IPS-NIHi7 (cell line): ENCODE measurements around the gene DERL3.
A peak's percentile ranks its signal among the peaks of the same experiment; 100 is the strongest.
"Not testable (repeated sequence)": the region's sequence is repeated elsewhere in the genome, so short reads cannot be mapped to it uniquely, and the experiment has no call there.

Experiments
- DNase-seq: peaks from one replicate; pipeline ENCODE4 v3.0.0; 2012; ENCODE audit warnings: mixed read lengths; ENCODE audit errors: extremely low spot score

DERL3 gene

DNA sequence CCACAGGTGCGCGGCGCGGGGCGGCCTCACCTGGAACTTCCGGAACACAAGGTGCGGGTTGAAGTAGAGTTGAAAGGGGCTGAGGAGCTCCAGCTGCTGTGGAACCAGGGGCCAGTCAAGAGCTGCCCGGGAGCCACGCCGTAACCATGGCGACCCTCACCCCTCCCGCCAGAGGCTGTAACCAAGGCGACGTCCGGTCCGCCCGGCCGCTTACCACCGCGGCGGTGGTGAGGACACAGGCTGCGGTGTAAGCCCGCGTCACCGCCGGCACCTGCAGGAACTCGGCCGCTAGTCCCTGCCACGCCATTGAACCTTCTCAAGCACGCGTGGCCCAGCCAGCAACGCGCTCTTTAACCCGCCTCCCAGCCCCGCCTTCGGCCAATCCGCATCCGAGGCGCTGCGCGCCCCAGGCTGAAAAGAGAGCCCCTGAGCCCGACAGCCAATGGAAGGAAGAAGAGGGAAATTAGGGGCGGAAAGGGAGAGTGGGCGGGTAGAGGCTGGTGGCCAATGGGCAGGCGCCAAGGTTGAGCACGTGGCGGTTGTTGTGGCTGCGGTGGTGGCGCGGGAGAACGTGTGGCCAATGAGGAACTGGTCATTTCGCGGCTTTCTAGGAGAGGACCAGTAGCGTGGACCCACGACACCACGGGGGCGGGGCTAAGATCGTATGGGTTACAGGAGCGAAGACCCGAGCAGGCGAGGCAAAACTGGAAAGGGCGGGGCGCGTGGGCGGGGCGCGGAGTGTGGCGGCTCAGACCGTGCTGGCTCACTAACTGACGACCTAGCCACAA lies at the start of gene DERL3:
DERL3 (minus strand) TSS at position 326 of the 788 bp plus-strand sequence; CDS start at position 307, 19 bp downstream.
- DNase-seq, result peak; percentile 95

DNA sequence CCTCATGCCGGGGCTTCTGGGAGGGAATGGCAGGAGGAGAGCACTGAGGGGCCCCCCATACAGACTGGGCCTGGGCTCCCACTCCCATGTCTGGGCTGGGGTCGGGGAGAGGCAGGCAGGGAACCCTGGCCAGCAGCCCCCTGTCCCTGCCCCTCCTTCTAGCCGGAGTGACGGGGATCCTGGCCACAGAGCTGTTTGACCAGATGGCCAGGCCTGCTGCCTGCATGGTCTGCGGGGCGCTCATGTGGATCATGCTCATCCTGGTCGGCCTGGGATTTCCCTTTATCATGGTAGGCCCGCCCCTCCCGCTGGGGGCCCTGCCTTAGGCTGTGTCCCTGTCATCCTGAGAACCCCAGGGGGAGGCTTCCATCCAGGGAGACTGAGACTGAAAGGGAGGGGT lies 45.3 kb upstream of the DERL3 start:
- DNase-seq, result no peak

DNA sequence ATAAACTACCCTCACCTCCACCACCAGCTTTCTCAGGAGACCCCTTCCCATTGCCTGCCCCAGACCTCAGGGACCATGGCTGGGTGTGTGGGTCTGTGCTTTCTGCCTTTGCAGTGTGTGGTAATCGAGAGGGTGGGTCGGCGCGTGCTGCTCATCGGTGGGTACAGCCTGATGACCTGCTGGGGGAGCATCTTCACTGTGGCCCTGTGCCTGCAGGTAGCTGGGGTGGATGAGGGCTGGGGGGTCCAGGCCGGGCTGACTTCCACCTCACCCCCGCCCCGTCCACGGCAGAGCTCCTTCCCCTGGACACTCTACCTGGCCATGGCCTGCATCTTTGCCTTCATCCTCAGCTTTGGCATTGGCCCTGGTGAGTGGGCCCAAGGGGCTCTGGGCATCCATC lies 44.9 kb upstream of the DERL3 start:
- DNase-seq, result no peak

DNA sequence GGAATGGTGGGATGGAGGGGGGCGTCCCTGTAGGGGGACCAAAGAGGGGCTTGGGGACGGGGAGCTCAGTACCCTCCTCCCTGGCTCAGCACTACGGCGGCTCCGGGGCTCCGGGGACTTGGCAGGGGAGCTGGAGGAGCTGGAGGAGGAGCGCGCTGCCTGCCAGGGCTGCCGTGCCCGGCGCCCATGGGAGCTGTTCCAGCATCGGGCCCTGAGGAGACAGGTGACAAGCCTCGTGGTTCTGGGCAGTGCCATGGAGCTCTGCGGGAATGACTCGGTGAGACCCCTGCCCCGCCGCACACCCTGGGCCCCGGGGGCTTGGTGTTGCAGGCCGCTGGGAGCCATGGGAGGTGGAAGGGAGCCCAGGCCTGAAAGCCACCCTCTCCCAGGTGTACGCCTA lies 43.6 kb upstream of the DERL3 start:
- DNase-seq, result no peak

DNA sequence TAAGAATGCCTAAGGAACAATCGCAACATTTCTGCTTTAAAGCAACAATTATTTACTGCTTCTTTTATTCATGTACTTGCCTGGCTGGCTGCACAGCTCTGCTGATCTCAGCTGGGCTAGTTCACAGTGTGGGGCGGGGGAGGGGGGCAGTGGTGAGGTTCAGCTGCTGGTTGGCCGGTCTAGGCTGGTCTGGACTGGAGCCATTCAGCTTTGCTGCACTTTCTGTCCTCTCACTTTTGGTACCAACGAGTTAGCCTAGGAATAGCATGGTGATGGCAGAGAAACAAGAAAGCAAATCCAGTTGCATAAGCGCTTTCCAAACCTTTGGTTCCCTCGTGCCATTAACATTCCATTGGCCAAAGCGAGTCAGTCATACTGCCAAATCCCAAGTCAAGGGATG lies 39.4 kb upstream of the DERL3 start:
- no peak for DNase-seq

DNA sequence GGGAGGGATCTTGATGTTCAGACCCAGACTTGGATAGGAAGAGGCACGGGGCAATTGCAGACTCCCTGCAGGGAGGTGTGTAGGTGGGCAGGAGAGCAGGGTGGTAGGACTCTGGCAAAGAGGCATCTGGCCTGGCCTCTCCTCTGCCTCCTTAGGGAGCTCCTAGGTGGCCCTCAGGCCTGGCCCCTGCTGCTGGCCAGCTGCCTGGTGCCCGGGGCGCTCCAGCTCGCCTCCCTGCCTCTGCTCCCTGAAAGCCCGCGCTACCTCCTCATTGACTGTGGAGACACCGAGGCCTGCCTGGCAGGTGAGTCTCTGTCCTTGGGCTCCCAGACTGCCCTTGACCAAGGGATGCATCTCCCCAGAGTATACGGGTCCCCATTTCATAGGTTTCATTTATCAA lies 38.8 kb upstream of the DERL3 start:
- no peak for DNase-seq

DNA sequence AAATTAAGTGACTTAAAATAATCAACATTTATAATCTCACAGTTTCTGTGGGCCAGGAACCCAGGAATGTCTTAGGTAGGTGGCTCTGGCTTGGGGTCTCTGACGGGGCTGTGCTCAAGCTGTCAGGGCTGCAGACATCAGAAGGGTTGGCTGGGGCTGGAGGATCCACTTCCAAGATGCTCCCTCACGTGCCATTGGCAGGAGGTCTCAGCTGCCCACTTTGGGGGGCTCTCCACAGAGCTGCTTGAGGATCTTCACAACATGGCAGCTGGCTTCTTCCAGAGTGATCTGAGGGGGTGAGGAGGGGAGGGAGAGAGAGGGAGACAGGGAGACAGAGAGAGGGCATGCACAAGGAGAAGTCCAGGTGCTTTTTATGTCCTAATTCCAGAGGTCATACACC lies 37.0 kb upstream of the DERL3 start:
- DNase-seq, result no peak

DNA sequence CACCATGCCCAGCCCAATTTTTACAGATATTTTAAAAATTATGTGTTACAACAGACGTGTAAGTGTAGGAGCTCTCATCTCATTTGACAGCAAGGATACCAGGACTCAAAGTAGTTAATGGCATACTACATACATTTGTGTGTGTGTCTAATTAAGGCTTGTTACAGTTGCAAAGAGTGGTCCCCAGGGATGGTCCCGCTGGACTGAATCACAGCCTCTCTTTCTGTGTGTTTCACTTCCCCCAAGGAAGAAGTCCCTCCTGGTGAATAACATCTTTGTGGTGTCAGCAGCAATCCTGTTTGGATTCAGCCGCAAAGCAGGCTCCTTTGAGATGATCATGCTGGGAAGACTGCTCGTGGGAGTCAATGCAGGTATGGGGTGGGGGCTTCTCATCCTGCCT lies 36.1 kb upstream of the DERL3 start:
- DNase-seq, result no peak

DNA sequence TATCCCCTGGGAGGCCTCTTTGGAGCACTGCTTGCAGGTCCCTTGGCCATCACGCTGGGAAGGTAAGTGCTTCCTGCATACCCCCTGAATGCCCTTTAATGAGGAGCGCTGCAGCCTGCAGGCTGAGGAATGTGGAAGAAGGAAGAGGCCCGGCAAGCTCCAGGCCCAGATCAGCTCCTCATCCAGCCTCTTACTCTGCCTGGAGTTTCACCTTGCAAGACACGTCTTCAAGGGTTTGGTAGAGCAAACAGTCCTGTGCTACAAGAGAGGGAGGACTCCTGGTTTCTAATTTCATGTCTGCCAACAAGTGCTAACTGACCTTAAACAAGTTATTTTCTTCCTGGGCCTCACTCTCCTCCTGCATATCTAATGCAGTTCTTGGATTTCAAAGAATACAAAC lies 29.8 kb upstream of the DERL3 start:
- DNase-seq, result no peak

DNA sequence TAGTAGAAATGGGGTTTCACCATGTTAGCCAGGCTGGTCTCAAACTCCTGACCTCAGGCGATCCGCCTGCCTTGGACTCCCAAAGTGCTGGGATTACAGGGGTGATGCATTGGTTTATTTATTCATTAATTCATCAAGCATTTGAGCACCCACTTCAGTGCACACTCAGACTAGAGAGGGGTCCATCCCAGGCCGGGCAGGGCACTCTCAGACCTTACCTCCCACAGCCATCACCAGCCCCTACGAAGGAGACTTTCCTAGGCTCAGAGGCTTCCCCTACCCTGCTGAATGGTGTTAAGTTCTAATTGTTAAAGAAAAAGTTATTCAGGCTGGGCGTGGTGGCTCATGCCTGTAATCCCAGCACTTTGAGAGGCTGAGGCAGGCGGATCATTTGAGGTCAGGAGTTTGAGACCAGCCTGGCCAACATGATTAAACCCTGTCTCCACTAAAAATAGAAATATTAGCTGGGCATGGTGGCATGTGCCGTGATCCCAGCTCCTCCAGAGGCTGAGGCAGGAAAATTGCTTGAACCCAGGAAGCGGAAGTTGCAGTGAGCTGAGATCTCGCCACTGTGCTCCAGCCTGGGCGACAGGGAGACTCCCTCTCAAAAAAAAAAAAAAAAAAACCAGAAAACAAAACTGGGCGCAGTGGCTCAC lies 25.8 kb upstream of the DERL3 start:
- not testable (repeated sequence) for DNase-seq

DNA sequence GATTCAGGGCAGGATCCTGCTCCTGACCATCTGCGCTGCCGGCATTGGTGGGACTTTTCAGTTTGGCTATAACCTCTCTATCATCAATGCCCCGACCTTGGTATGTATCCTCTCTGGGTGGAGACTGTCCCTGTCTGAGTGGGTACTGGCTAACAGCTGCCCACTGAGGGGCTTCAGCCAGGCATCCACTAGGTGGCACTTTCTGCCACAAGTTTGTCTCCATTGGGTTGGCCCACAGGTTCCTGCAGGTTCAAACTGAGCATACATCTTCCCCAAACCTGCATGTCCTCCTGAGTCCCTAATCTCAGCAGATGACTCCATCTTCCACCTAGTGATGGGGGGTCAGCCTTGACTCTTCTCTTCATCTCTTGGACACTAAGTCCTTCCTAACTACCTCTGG lies 23.3 kb upstream of the DERL3 start:
- DNase-seq, result peak; percentile 75

DNA sequence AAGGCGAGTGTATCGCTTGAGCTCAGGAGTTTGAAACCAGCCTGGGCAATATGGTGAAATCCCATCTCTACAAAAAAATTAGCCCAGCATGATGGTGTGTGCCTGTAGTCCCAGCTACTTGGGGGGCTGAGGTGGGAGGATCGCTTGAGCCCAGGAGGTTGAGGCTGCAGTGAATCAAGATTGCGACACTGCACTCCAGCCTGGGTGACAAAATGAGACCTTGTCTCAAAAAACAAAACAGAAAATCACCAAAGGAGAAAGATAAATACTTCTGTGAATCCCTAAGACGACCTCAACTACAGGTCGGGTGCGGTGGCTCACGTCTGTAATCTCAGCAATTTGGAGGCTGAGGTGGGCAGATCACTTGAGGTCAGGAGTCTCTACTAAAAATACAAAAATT lies 21.4 kb upstream of the DERL3 start:
- not testable (repeated sequence) for DNase-seq

DNA sequence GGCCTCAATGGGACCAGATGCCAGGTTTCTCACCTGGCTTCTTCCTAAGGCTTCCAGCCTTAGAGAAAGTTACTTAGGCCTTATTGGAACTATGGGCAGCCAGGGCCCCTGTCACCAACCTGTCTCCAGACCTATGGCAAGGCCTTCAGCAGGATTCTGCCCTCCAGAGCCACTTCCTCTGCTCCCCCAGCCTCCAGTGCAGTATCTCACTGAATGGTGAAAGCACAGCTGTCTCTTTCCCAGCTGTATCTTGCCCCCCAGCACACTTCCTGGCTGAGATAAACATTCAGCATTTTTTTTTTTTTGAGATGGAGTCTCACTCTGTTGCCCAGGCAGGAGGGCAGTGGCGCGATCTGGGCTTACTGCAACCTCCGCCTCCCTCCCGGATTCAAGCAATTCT lies 20.4 kb upstream of the DERL3 start:
- DNase-seq, result no peak

DNA sequence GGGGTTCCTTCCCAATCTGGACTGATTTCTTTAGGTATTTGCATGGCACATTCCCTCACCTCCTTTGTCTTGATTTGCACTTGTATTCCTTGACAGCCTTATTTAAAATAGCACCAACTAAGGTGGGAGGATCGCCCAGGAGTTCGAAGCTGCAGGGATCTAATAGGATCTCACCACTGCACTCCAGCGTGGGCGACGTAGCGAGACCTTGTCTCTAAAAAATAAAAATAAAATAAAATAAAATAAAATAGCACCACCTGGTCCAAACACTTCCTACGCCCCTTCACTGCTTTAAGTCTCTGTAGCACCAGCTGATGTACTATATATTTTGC lies 19.6 kb upstream of the DERL3 start:
- DNase-seq, result no peak

DNA sequence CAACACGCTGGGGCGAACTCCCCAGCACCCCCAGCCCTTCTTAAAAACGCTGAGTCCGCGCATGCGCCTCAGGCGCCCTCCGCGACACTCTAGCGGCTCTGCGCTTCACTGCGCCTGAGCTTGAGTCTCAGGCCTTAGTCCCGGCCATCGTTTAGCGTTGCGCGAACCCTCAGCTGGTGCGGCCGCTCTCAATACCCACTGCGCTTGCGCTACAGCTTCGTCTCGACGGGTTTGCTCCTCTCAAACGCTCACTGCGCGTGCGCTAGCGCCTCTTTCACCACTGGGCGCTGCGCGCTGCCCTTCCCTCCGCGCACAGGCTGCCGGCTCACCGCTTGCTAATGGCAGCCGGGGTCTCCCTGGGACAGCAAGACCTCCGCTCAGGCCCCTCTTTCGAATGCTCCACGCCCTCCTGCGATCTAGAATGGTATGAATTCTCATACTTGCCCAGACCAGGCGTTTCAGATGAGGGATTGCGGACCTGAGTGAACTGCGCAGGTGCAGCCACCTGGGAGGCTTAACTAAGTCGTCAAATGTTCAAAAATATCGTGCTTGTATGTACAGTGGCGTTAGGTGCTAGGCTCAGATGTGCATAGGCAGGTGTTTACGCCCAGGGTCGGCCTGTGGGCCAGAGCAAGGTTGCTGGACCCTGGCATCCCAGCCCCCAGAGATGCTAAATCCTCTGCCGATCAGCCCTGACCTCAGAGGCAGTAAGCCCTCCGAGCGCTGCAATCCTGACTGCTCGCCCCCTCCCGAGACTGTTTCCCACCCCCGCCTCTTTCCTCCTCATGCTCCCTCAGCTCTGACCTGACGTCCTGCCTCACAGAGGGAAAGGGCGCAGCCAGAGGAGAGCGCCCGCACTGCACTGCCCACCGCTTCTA lies 19.0 kb upstream of the DERL3 start, which contains the start of gene SLC2A11:
SLC2A11 (plus strand) TSS at position 270 of the 878 bp plus-strand sequence; CDS start at position 395, 125 bp downstream.
- DNase-seq, result peak; percentile 96

DNA sequence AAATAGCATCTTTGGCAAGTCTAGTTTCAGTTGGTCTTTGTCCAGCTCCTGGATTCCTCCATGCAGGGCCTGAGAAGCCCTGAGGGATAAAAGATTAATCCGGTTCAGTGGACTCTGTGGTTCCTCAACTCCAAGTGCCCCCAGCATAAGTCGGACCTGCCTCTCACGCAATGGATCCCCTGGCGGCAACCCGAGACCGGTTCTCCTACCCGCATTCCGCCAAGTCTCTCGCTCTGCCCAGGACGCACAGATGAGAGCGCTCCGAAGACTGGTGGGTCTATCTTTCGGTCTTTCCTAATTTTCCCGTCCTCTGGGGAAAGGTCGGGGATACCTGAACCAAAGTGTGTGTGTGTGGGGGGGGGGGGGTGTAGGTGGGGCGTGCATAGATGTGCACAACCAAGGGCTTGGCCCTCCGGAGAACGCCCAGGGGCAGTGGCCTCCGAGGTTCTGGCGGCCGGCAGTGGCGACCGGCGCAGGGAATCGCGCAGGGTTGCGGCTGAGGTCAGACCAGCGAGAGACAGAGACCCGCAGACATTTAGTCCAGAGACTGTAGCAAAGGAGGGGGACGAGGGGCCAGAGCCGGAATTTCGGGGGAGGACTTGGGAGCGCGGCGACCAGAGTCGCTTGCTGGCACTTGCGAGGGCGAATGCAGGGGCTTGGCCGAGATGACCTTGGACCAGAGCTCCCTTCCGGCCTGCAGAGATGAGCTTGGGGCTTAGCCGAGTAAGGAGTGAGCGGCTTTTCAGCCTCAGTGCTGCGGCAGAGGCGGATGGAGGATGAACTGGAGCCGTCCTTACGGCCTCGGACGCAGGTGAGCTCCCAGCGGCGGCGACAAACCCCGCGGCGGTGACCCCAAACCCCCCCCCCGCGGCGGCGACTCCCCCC lies 18.2 kb upstream of the DERL3 start:
- DNase-seq, result peak; percentile 54

DNA sequence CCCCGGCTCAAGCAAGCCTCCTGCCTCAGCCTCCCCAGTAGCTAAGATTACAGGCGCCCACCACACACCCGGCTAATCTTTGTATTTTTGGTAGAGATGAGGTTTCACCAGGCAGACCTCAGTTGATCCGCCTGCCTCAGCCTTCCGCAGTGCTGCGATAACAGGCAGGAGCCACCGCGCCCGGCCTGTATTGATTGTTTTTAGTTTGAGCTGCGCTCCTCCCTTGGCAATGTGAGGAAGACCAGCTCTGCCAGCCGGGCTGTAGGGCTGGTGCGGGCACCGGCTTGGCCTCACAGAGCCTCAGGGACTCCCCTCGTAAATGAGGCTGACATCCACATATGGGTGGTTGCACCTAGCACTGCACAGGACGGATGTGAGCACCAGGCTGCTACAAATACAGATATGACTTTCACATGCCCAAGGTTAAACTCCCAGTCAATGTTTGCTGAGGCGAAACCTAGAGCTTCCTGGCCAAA lies 11.4 kb upstream of the DERL3 start:
- no peak for DNase-seq

DNA sequence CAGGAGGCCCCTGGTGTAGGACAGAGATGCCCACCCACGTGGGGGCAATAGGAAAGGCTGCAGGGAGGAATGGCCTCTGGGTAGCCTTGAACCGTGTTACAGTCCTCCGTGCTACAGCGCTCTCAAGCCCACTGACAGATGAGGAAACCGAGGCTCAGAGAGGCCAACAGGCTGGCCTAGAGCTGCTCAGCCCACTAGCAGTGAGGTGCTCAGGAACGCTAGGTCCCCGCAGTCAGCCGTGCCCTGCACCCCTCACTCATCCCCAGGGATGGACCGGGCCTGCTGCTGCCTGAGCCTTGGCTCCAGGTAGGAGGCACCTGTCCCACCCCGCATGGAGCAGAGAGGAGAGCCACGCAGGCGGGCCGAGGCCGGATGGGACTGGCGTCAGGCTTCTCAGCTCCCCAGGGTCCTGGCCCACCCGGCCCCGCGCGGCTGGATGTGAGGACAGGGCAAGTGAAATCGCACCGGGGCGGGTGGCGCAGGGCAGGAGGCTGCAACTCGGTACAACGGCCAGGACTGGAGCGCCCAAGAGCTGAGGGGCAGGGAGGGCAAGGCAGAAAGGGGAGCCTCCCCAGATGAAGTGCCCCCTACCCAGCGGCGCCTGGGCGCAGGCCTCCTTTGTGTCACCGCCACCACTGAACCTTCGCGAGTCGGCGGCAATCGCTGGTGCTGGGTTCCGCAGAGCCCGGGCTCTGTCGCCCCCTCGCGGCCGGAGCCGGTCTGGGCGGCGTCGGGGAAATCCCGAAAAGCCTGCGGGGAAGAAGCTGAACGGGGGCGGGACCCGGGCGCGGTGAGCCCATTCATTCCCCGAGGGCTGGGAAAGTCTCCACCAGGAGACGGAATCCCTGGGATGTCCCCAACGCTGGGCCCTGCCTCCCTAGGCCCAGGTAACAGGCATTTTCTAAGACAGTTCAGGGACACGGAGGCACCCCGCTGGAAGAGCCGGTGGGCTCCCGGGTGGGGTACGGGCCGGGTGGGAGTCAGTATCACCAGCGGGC lies 10.5 kb upstream of the DERL3 start:
- peak; percentile 92 for DNase-seq

DNA sequence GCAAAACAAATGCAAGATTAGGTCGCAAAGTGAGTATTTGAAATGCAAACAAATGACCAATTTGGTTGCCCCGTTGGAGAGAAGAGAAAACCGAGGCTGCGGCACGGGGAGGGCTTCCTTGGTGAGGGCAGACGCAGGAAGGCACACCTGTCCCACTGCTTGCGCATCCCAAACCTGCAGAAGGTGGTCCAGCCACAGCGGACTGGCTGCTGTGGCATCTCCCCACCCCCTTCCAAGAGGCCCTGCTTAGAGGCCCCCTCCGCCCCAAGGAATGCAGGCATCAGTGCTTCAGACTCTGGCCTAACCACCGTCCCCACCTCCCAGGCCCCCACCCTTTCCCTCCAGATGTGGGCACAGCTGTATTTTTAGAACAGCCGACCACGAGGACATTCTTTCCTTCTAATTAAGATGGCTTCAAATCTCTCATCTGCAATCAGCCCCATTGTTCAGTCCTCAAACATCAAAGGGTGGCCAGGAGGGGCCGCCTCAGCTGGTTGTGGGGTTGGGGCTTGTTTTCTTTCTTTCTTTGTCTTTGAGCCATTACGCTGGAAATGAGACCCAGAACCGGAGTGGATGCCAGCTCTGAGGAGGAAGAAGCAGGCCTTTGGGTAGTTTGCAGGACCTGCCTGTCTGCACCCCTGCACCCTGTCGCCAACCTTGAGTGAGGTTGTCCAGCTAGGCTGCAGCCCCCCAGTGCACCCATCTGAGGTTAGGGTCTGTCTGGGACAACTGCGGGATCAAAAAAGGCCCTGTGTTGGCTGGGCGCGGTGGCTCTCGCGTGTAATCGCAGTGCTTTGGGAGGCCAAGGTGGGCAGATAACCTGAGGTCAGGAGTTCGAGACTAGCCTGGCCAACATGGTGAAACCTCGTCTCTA lies 9.4 kb upstream of the DERL3 start:
- DNase-seq, result peak; percentile 41
